DND-41 (cell line): ENCODE results near the gene HMX1.

Source experiments
- ATAC-seq: fragments of 200-7000 bp; cut with Tn5 transposase; 3 replicates; pipeline ENCODE4 v1.9.1; 2021; ENCODE audit warnings: low read depth; ENCODE audit not compliant: insufficient read depth
- DNase-seq: peaks from one replicate; pipeline ENCODE4 v3.0.0-alpha.2; 2020
- H2AFZ ChIP-seq: 2 replicates; pipeline ENCODE4 v1.6.0; 2012; ENCODE audit warnings: low read depth, low read length
- H3K27ac ChIP-seq: 2 replicates; pipeline ENCODE4 v1.5.1; 2012; ENCODE audit warnings: low read length, inconsistent platforms
- H3K27me3 ChIP-seq: fragments of 200-600 bp; sonication (generic); 2 replicates; pipeline ENCODE4 v1.6.0; 2012; ENCODE audit warnings: low read length, mild to moderate bottlenecking, inconsistent platforms; ENCODE audit not compliant: insufficient read depth, poor library complexity
- H3K36me3 ChIP-seq: 2 replicates; pipeline ENCODE4 v1.5.1; 2012; ENCODE audit warnings: low read length, inconsistent platforms; ENCODE audit not compliant: insufficient read depth
- H3K4me1 ChIP-seq: 2 replicates; pipeline ENCODE4 v1.5.1; 2012; ENCODE audit warnings: mild to moderate bottlenecking, low read length; ENCODE audit not compliant: insufficient read depth
- H3K4me2 ChIP-seq: 2 replicates; pipeline ENCODE4 v1.6.0; 2012; ENCODE audit warnings: mild to moderate bottlenecking, moderate library complexity, low read length, inconsistent platforms; ENCODE audit not compliant: insufficient read depth
- H3K4me3 ChIP-seq, 2 experiments: fragments of 200-600 bp in 1 of 2; shearing (Covaris generic) in 1 of 2; 2 replicates each; pipeline ENCODE4 v1.5.1; 2012 to 2016; ENCODE audit warnings: inconsistent platforms in 2 of 2, low read length in 2 of 2, mild to moderate bottlenecking in 2 of 2, low read depth in 1 of 2, moderate library complexity in 1 of 2
- H3K79me2 ChIP-seq: 2 replicates; pipeline ENCODE4 v1.6.0; 2012; ENCODE audit warnings: low read length, inconsistent platforms; ENCODE audit not compliant: insufficient read depth
- H3K9ac ChIP-seq: 2 replicates; pipeline ENCODE4 v1.6.0; 2012; ENCODE audit warnings: low read depth, mild to moderate bottlenecking, inconsistent platforms, low read length, moderate library complexity
- H3K9me3 ChIP-seq: 2 replicates; pipeline ENCODE4 v1.5.1; 2012; ENCODE audit warnings: low read length, moderate library complexity, mild to moderate bottlenecking, inconsistent platforms; ENCODE audit not compliant: insufficient read depth, severe bottlenecking
- H4K20me1 ChIP-seq: 2 replicates; pipeline ENCODE4 v1.6.0; 2012; ENCODE audit warnings: low read length; ENCODE audit not compliant: insufficient read depth
- CTCF ChIP-seq: IDR thresholded peaks from 2 replicates; pipeline ENCODE4 v1.5.1; 2012; ENCODE audit warnings: borderline replicate concordance, low read length, moderate library complexity, mild to moderate bottlenecking; ENCODE audit not compliant: poor library complexity, severe bottlenecking; ENCODE audit errors: extremely low read depth
- EZH2 ChIP-seq: IDR thresholded peaks from 3 replicates; pipeline ENCODE4 v1.6.1; 2012; ENCODE audit warnings: borderline replicate concordance, low read depth, mild to moderate bottlenecking, moderate library complexity, low read length, inconsistent platforms; ENCODE audit not compliant: severe bottlenecking

The HMX1 gene

GRCh38 chr4:8844976-8845690, 26.5 kb downstream of the HMX1 start:
- no peak overlapping the region for H3K4me3 ChIP-seq
- no peaks in the 10 kb centered on the region for H4K20me1 ChIP-seq
- no peak overlapping the region for H3K27ac ChIP-seq
- no peaks in the 10 kb centered on the region for H3K9me3 ChIP-seq
- TF ChIP-seq CTCF (no peak), EZH2 (no peak)
- DNase-seq (no peak), ATAC-seq (no peak)
- H3K4me1 ChIP-seq, result no peaks in the 10 kb centered on the region
- no peak overlapping the region for H3K9ac ChIP-seq
- H3K36me3 ChIP-seq, result no peaks in the 10 kb centered on the region
- no peaks in the 10 kb centered on the region for H3K27me3 ChIP-seq
- no peak overlapping the region for H3K4me2 ChIP-seq
- H3K79me2 ChIP-seq, result no peaks in the 10 kb centered on the region
- no peak overlapping the region for H2AFZ ChIP-seq

GRCh38 chr4:8843597-8843996, 28.0 kb downstream of the HMX1 start:
- no peak overlapping the region for H3K27ac ChIP-seq
- no peak overlapping the region for H3K4me3 ChIP-seq
- no peaks in the 10 kb centered on the region for H3K36me3 ChIP-seq
- ATAC-seq, result no peak
- H3K9ac ChIP-seq, result no peak overlapping the region
- no peak overlapping the region for H2AFZ ChIP-seq
- H3K4me2 ChIP-seq, result no peak overlapping the region
- H3K27me3 ChIP-seq, result no peaks in the 10 kb centered on the region
- DNase-seq, result no peak
- no peaks in the 10 kb centered on the region for H4K20me1 ChIP-seq
- H3K79me2 ChIP-seq, result no peaks in the 10 kb centered on the region
- TF ChIP-seq EZH2 (no peak), CTCF (no peak)
- no peaks in the 10 kb centered on the region for H3K4me1 ChIP-seq
- no peaks in the 10 kb centered on the region for H3K9me3 ChIP-seq

GRCh38 chr4:8842614-8843013, 29.0 kb downstream of the HMX1 start:
- DNase-seq, result no peak
- Histone ChIP-seq H3K36me3 (no peaks in the 10 kb centered on the region), H3K27ac (no peak overlapping the region), H3K27me3 (no peaks in the 10 kb centered on the region), H3K4me2 (no peak overlapping the region), H4K20me1 (no peaks in the 10 kb centered on the region), H3K79me2 (no peaks in the 10 kb centered on the region), H3K9ac (no peak overlapping the region), H3K4me1 (no peaks in the 10 kb centered on the region), H3K4me3 (no peak overlapping the region), H2AFZ (no peak overlapping the region), H3K9me3 (no peaks in the 10 kb centered on the region)
- ATAC-seq, result no peak
- TF ChIP-seq EZH2 (no peak), CTCF (no peak)
